ENCODE data around the gene VAMP8. TPM values are rescaled to one million over a fixed set of nuclear protein-coding genes. Genes with fewer than 3 reads are reported as not detected.

Gene VAMP8
- total and polyA plus RNA-seq, 10 of the 15 experiments (the other 5 are each of a cell fraction or from before 2014, with no cell fraction given), result 93.6 to 744 (median 217) TPM

- TF ChIP-seq HSF1 (IDR thresholded peaks at IDR 0.05; ENCODE audit: low read depth, low read length) (no peak), EGR1 (IDR thresholded peaks at IDR 0.05; ENCODE audit: borderline replicate concordance in 1 of 2, low read depth in 2 of 2, low read length in 2 of 2) (peak in 1 of 2 experiments; percentile 69; a peak in 1 of 3 replicates), CBFB (IDR thresholded peaks at IDR 0.05; ENCODE audit: low read depth) (peak; percentile 21; the same call in 1 of the 2 replicates), ZNF384 (IDR thresholded peaks at IDR 0.05; ENCODE audit: borderline replicate concordance, low read depth, low read length) (no peak), CHD4 (IDR thresholded peaks at IDR 0.05) (no peak), FOXK2 (IDR thresholded peaks at IDR 0.05) (peak; percentile 34; the same call in 1 of the 2 replicates), KLF5 (IDR thresholded peaks at IDR 0.05; ENCODE audit: partially characterized antibody) (peak; percentile 38), IKZF2 (IDR thresholded peaks at IDR 0.05) (no peak), SMAD1 (IDR thresholded peaks at IDR 0.05; ENCODE audit: low read depth, partially characterized antibody) (peak; percentile 41), POLR2AphosphoS5 (IDR thresholded peaks at IDR 0.05; ENCODE audit: low read length) (peak; percentile 89), RAD21 (IDR thresholded peaks at IDR 0.05; ENCODE audit: insufficient read depth, low read depth, low read length) (no peak), HDAC6 (IDR thresholded peaks at IDR 0.05; ENCODE audit: unreplicated experiment) (peak; percentile 65), SMAD5 (IDR thresholded peaks at IDR 0.05; ENCODE audit: low read depth) (peak; percentile 80; the same call in 1 of the 2 replicates), MEF2A (IDR thresholded peaks at IDR 0.05; ENCODE audit: insufficient read depth, low read depth, low read length) (no peak), ZNF207 (IDR thresholded peaks at IDR 0.05; ENCODE audit: borderline replicate concordance) (peak; percentile 83; the same call in 1 of the 2 replicates)
- TF ChIP-seq, protein P1, sequence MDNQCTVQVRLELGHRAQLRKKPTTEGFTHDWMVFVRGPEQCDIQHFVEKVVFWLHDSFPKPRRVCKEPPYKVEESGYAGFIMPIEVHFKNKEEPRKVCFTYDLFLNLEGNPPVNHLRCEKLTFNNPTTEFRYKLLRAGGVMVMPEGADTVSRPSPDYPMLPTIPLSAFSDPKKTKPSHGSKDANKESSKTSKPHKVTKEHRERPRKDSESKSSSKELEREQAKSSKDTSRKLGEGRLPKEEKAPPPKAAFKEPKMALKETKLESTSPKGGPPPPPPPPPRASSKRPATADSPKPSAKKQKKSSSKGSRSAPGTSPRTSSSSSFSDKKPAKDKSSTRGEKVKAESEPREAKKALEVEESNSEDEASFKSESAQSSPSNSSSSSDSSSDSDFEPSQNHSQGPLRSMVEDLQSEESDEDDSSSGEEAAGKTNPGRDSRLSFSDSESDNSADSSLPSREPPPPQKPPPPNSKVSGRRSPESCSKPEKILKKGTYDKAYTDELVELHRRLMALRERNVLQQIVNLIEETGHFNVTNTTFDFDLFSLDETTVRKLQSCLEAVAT (IDR thresholded peaks at IDR 0.05), result no peak
- TF ChIP-seq, protein P2, sequence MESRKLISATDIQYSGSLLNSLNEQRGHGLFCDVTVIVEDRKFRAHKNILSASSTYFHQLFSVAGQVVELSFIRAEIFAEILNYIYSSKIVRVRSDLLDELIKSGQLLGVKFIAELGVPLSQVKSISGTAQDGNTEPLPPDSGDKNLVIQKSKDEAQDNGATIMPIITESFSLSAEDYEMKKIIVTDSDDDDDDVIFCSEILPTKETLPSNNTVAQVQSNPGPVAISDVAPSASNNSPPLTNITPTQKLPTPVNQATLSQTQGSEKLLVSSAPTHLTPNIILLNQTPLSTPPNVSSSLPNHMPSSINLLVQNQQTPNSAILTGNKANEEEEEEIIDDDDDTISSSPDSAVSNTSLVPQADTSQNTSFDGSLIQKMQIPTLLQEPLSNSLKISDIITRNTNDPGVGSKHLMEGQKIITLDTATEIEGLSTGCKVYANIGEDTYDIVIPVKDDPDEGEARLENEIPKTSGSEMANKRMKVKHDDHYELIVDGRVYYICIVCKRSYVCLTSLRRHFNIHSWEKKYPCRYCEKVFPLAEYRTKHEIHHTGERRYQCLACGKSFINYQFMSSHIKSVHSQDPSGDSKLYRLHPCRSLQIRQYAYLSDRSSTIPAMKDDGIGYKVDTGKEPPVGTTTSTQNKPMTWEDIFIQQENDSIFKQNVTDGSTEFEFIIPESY (IDR thresholded peaks at IDR 0.05), result no peak
- TF ChIP-seq, protein P3, sequence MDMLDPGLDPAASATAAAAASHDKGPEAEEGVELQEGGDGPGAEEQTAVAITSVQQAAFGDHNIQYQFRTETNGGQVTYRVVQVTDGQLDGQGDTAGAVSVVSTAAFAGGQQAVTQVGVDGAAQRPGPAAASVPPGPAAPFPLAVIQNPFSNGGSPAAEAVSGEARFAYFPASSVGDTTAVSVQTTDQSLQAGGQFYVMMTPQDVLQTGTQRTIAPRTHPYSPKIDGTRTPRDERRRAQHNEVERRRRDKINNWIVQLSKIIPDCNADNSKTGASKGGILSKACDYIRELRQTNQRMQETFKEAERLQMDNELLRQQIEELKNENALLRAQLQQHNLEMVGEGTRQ (IDR thresholded peaks at IDR 0.05; ENCODE audit: borderline replicate concordance, low read depth, low read length), result no peak
- TF ChIP-seq, protein P4, sequence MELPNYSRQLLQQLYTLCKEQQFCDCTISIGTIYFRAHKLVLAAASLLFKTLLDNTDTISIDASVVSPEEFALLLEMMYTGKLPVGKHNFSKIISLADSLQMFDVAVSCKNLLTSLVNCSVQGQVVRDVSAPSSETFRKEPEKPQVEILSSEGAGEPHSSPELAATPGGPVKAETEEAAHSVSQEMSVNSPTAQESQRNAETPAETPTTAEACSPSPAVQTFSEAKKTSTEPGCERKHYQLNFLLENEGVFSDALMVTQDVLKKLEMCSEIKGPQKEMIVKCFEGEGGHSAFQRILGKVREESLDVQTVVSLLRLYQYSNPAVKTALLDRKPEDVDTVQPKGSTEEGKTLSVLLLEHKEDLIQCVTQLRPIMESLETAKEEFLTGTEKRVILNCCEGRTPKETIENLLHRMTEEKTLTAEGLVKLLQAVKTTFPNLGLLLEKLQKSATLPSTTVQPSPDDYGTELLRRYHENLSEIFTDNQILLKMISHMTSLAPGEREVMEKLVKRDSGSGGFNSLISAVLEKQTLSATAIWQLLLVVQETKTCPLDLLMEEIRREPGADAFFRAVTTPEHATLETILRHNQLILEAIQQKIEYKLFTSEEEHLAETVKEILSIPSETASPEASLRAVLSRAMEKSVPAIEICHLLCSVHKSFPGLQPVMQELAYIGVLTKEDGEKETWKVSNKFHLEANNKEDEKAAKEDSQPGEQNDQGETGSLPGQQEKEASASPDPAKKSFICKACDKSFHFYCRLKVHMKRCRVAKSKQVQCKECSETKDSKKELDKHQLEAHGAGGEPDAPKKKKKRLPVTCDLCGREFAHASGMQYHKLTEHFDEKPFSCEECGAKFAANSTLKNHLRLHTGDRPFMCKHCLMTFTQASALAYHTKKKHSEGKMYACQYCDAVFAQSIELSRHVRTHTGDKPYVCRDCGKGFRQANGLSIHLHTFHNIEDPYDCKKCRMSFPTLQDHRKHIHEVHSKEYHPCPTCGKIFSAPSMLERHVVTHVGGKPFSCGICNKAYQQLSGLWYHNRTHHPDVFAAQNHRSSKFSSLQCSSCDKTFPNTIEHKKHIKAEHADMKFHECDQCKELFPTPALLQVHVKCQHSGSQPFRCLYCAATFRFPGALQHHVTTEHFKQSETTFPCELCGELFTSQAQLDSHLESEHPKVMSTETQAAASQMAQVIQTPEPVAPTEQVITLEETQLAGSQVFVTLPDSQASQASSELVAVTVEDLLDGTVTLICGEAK (IDR thresholded peaks at IDR 0.05; ENCODE audit: borderline replicate concordance), result peak; percentile 53; the same call in 1 of the 2 replicates
Observed at GRCh38 chr2:85561280-85562212, 15.8 kb upstream of the VAMP8 start, which contains the start of gene GGCX (continued).

Measured in GM12878 (cell line).